Ammon's horn (tissue), 1 donor: ENCODE results near the gene XPOT.

ENCODE experiments used
- DNase-seq: peaks from one replicate; pipeline ENCODE4 v3.0.0-alpha.2; 2016; ENCODE audit warnings: low spot score

XPOT gene

DNA sequence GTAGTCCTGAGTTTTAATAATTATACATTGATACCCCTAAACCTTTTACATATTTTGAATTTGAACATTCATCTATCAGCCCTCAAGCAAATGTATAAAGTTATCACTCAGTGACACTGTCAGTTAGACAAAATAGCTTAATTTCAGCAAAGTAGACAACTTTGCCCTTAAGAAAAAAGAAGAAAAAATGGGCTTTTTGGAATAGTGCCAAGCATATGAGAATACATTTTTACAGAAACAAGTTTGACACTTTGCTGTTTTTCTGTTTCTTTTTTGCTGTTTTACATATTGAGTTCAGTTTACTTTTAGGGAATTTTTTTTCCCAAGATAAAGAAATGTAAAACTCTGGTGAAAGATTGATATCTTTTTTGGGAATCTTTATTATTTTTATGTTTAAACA, 62.0 kb downstream of the XPOT start:
- DNase-seq: no peak

GRCh38 chr12:64468966-64469365, 64.8 kb downstream of the XPOT start:
- no peak for DNase-seq

- no peak for DNase-seq
These were observed 65.4 kb downstream of the XPOT start for GRCh38 chr12:64469455-64470142.

DNA sequence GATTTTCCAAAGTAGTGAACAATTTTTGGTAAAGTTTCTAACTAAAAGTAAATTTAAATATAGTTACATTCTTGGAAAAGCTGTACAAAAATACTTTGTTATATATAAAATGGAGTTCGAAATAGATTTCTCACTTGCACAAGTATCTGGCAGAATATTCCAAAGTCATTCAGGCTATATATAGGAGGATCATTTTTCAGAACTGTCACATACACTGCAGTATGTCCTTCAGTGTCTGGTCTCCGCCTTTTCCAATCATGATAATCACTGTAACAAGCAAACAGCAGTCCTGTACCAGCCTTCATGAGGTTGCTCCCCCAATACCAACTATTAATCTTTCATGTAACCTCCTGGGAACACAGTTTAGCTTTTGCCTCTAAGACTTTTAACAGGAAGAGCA, 66.3 kb downstream of the XPOT start:
- DNase-seq: no peak

- no peak for DNase-seq
These were observed 69.0 kb downstream of the XPOT start for GRCh38 chr12:64473176-64473575.

DNA sequence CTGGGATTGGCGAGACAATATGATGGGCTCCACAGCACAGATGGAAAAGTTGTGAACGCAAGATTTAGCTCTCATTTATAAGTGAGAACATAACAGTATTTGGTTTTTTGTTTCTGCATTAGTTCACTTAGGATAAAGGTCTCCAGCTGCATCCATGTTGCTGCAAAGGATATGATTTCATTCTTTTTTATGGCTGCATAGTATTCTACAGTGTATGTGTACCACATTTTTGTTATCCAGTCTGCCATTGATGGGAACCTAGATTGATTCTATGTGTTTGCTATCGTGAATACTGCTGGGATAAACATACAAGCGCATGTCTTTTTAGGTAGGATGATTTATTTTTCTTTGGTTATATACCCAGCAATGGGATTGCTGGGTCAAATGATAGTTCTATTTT, 71.3 kb downstream of the XPOT start:
- no peak for DNase-seq

DNA sequence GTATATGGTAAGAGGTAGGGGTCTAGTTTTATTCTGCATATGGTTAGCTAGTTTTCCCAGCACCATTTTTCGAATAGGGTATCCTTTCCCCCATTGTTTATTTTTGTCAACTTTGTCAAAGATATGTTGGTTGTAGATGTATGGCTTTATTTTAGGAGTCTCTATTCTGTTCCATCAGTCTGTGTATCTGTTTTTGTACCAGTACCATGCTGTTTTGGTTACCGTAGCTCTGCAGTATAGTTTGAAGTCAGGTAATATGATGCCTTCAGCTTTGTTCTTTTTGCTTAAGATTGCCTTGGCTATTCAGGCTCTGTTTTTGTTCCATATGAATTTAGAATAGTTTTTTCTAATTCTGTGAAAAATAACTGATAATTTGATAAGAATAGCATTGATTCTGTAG, 72.7 kb downstream of the XPOT start:
- no peak for DNase-seq

DNA sequence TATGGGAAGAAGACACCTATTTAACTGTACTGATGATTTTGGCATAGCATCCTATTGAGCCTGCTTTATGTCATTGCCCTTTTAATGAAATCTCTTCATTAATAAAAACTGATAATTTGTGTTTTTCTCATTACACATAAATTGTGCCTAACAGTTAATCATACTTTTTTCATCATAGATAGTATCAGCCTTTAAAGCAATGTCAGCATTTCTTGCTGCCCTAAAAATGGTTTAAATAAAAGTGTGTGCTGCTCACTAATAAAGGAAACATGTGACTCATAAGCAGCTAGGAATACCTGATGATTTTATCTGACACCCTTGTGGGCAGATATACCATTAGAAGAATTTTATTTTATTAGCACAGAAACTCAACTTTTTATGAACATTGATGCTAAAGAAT, 74.5 kb downstream of the XPOT start:
- DNase-seq: no peak

- DNase-seq: no peak
These were observed 76.0 kb downstream of the XPOT start for GRCh38 chr12:64480148-64480547.

- no peak for DNase-seq
These were observed 82.5 kb downstream of the XPOT start for GRCh38 chr12:64486657-64487056.

GRCh38 chr12:64491718-64492117, 87.5 kb downstream of the XPOT start:
- no peak for DNase-seq

- no peak for DNase-seq
These were observed 89.3 kb downstream of the XPOT start for GRCh38 chr12:64493513-64493912.

DNA sequence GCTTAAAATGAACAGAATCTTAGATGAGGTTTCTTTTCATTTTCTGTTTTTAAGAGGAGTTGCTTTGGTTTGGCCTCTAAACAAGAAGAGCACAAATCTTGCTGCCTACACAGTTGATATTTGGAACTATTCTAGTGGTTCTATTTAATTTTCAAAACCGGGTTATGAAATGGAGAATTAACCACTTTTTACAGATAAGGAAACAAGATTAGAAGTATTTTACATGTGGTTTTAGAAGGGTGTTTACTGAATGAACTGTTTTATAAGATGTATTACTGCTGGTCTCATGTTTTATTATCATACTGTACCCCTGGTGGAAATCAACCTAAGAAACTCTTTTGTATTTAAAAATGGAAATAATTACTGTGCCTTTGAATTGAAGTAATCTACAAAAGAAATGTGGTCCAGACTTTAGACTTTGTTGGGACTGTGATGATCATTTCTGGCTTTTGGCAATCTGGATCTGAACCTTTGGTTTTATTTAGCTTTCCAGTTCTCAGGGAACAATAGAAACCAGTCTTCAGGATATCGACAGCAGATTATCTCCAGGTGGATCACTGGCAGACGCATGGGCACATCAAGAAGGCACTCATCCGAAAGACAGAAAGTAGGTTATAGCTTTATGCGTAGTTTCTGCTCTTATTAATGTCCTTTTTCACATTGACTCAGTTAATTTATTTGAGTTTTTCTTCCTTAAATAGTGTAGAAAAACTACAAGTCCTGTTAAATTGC, 91.0 kb downstream of the XPOT start:
- DNase-seq: no peak

GRCh38 chr12:64496839-64497400, 92.7 kb downstream of the XPOT start:
- no peak for DNase-seq

DNA sequence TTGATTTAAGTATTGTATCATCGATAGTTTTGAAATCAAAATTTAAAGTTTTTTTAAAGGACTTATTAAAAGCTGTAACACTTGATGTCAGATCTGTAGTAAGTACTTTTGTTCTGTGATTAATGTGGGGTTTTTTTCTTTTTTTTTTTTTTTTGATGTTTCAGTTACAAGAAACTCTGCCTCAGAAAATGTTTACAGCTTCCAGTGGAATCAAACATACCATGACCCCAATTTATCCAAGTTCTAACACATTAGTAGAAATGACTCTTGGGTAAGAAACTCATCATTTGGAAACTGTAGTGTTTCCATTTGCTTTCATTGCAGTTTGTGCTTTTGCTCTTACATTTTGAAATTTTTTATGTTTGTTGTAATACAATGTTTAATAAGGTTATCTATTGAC, 93.3 kb downstream of the XPOT start:
- no peak for DNase-seq

DNA sequence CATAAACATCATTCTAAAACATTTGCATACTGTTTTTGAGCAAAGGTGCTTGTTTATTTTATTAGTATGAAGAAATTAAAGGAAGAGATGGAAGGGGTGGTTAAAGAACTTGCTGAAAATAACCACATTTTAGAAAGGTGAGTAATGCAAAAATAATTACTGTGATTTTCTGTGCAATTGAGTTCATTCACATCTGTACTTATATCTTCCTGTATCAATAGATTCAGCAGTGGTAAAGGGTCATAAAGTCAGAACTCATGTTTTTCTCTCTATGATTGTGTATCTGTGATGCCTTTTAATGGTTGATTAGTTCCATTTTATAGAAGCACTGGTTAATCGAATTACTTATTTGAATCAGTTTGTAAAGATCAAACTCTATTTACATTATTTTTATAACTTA, 93.7 kb downstream of the XPOT start:
- no peak for DNase-seq

DNA sequence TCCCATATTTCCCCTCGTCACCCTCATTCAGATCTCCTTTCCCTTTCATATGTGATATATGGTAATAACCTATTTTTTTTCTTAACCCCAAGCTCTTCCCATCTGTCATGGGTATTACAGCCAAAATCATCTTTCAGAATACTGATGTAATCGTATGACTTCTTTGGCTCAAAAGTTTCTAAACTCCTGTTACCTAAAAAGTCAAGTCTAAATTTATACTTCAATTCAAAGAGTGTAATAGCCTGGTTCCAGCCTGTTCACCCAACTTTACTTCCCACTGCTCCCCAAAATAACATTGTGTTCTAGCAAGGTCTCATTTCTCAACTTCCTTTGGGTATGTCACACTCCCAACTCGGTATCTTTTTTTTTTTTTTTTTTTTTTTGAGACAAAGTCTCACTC, 96.2 kb downstream of the XPOT start:
- peak; percentile 24 for DNase-seq
